ENCODE measurements around the gene MARK1. TPM values are rescaled to one million over a fixed set of nuclear protein-coding genes. Genes with fewer than 3 reads are reported as not detected.
"Not testable (repeated sequence)": the region's sequence is repeated elsewhere in the genome, so short reads cannot be mapped to it uniquely, and the experiment has no call there.

Gene MARK1
- polyA plus RNA-seq, 3 donors, result 0.67 to 8.2 (median 3.8) TPM

DNA sequence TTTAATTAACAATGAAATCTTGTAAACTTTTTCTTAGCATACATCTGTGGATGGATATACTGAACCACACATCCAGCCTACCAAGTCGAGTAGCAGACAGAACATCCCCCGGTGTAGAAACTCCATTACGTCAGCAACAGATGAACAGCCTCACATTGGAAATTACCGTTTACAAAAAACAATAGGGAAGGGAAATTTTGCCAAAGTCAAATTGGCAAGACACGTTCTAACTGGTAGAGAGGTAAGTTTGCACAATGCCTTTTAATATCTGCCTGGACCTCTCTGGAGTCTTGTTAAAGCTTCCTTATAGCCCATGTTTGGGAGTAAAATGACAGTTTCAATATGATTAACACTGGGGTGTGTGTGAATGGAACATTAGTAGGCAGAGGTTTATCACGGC lies 51.4 kb downstream of the MARK1 start:
- 77 to 82% (median 81%) methylated on average over 6 of the region's 6 CpGs for WGBS, 3 donors
- no peak overlapping the region for H3K27ac ChIP-seq (ENCODE audit: low read depth, low read length)

DNA sequence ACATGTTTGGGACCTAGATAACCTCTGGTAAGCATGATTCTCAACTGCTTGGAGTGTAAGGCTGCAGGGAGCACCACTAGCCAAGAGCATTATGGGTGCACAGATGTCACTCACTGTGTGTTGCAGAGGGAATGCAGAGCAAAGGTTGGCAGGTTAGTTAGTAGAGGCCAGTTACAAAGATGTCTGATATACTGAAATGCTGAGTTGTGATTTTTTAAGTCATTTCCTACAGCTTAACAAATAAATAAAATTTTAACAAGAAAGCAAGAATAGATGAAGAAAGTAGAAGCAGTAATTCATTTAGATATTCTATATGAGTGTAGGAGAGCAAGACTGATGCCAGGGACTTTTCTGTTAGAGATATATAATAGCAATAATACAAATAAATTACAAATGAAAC lies 64.8 kb downstream of the MARK1 start:
- no peak overlapping the region for H3K27ac ChIP-seq (ENCODE audit: low read depth, low read length)

DNA sequence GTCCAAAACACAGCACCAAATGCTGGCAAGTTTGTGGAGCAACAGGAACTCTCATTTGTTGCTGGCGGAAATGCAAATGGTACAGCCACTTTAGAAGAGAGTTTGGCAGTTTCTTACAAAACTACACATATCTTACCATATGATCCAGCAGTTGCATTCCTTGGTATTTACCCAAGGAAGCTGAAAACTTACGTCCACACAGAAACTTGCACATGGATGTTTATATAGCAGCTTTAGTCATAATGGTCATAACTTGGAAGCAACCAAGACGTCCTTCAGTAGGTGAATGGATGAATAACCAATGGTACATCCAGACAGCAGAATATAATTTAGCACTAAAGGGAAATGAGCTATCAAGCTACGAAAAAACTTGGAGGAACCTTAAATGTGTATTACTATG lies 66.4 kb downstream of the MARK1 start:
- no peak overlapping the region for H3K27ac ChIP-seq (ENCODE audit: low read depth, low read length)
- WGBS, 3 donors, result 77 to 90% (median 90%) methylated on average over 4 of the region's 4 CpGs

DNA sequence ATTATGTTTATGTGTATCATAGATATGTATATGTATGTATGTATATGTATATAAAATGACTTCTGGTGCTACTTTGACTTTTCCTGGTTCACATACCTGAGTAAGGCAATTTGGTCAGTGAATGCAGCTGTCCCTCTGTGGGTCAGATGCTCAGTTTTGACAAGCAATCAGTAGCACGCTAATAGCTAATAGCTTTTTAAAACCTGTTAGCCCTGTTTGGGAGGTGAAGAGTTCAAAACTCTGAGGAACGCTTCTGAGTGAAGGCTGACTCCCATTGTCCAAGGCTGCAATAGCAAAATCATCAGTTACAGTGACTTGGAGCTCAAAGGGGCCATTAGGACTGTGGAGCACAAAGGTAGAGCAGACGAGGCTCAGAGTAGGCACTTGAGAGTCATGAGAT lies 67.2 kb downstream of the MARK1 start:
- 46 to 83% (median 55%) methylated on average over 3 of the region's 3 CpGs for WGBS, 3 donors

DNA sequence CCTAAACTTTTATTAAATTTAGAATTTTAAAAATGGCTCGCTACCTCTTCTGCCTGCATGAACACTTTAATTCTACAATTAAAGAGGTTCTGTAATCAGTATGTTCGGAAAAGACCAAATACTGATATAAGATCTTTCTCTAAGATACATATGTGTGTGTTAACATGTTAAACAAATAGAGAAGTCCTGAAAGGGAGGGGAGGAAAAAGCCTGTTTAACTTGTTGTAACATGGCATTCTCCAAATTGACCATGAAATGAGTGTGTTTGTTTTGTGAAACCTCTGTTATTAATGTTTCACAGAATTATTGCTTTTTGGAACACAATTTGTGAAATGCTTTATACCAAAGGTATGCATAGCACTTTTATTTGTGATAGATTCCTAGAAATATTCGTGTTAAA lies 77.0 kb downstream of the MARK1 start:
- 60 to 89% (median 87%) methylated on average over 3 of the region's 3 CpGs for WGBS, 3 donors
- no peak overlapping the region for H3K27ac ChIP-seq (ENCODE audit: low read depth, low read length)

More for the DNA sequence above, 67.2 kb downstream of the MARK1 start:
- H3K27ac ChIP-seq (ENCODE audit: low read depth, low read length), result no peak overlapping the region

DNA sequence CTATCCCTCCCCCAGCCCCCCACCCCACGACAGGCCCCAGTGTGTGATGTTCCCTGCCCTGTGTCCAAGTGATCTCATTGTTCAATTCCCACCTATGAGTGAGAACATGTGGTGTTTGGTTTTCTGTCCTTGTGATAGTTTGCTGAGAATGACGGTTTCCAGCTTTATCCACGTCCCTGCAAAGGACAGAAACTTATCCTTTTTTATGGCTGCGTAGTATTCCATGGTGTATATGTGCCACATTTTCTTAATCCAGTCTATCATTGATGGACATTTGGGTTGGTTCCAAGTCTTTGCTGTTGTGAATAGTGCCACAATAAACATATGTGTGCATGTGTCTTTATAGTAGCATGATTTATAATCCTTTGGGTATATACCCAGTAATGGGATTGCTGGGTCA lies 77.7 kb downstream of the MARK1 start:
- 83 to 95% (median 88%) methylated on average over 4 of the region's 4 CpGs for WGBS, 3 donors
- H3K27ac ChIP-seq (ENCODE audit: low read depth, low read length), result not testable (repeated sequence)

DNA sequence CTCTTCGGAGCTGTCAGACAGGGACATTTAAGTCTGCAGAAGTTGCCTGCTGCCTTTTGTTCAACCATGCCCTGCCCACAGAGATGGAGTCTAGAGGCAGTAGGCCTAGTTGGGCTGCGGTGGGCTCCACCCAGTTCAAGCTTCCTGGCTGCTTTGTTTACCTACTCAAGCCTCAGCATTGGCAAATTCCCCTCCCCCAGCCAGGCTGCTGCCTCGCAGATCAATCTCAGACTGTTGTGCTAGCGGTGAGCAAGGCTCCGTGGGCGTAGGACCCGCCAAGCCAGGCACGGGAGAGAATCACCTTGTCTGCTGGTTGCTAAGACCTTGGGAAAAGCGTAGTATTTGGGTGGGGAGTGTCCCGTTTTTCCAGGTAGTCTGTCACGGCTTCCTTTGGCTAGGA lies 83.2 kb downstream of the MARK1 start:
- WGBS, 3 donors, result 81 to 94% (median 87%) methylated on average over 11 of the region's 11 CpGs
- H3K27ac ChIP-seq (ENCODE audit: low read depth, low read length), result not testable (repeated sequence)

DNA sequence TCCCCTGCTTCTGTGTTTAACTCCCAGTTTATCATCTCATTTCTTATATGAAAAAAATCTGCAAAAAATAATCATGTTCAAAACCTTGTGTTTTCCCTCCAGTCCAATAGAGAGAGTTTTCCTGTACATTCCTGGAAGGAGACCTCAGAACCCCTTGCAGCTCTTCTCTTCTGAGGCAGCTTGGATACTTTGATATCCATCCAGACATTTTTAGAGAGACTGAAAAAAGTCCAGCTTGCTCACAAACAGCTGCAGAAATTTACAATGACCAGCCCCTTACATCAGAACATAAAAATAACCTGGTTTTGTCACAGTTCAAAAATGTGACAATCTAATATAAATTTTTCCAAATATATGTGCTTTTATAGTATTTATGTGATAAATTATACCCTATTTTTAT lies 88.9 kb downstream of the MARK1 start:
- no peak overlapping the region for H3K27ac ChIP-seq (ENCODE audit: low read depth, low read length)

DNA sequence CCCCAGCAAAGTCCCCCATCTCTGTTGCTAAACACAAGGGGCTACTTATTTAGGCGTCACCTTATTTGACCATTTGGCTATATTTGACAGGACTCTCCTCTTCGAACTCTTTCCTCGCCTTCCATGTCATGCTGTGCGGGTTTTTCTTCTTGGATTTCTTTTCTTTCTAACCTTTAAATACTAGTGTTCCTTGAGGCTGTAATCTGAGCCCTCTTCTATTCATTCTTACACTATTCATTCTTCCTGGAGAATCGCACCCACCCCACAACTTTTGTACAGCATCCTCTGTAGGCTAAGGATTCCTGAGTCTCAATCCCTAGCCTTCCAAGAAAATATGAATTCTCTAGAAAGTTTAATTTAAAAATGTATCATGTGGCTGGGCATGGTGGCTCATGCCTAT lies 100.5 kb downstream of the MARK1 start:
- no peak overlapping the region for H3K27ac ChIP-seq (ENCODE audit: low read depth, low read length)
- 92 to 97% (median 95%) methylated on average over 5 of the region's 5 CpGs for WGBS, 3 donors

DNA sequence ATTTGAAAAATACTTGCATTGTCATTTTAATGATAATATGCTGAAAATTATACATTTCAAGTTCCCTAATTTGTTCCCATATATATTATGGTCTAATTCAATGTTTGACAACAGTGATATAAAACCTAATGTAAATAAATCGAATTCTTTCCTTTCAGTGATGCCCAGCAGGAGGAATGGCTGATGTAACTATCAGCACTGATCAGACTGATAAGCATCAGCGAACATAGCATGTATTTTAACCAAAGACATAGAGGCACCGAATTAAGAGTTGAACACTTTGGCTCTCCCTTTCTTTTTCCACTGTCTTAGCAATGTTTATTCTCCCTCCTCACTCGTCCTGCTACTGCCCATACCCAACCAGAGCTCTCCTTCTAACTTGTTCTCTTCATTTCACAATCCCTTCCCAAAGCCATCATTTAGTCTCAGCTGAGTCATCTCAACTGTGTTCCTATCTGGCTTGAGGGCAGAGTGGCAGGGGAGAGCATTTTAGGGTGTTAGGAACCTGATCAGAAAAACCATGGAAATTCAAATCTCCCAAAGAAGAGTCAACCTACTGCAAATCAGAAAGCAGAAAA lies 103.4 kb downstream of the MARK1 start:
- 68 to 88% (median 77%) methylated on average over 4 of the region's 4 CpGs for WGBS, 3 donors
- no peak overlapping the region for H3K27ac ChIP-seq (ENCODE audit: low read depth, low read length)

DNA sequence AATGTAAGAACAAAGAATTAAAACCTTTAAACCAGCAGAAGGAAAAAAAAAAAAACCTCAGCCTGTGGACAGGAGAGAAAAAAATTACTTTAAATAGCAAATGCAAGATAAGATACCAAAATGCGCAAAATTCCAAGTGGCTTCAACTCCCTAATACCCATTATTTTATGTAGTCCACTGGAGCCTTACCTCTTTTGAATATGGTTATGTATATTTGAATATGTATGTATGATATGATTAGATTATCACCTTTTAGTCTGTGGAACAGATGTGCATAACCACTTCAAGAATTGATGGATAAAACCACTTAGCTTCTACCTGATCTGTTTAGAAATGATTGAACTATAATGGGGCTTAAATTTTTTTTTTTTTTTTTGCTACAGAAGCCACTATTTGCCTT lies 109.8 kb downstream of the MARK1 start:
- no peak overlapping the region for H3K27ac ChIP-seq (ENCODE audit: low read depth, low read length)
- WGBS, 3 donors, result 86 to 98% (median 93%) methylated on average over 1 of the region's 1 CpG

DNA sequence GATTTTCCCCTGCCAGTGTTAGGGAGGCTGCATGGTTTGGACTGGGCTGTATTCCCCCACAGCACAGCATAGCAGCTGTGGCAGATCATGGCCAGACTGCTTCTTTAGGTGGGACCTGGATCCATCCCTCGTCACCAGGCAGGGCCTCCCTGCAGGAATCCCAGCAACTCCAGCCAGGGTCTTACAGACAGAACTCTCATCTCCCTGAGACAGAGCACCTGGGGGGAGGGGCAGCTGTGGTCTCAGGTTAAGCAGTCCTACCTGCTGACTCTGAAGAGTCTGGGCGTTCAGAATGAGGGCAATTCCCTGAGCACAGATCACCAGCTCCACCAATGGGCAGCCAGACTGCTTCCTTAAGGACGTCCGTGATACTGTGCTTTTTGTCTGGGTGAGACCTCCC lies 114.3 kb downstream of the MARK1 start:
- H3K27ac ChIP-seq (ENCODE audit: low read depth, low read length), result no peak overlapping the region
- WGBS, 3 donors, result 76 to 85% (median 85%) methylated on average over 4 of the region's 4 CpGs

DNA sequence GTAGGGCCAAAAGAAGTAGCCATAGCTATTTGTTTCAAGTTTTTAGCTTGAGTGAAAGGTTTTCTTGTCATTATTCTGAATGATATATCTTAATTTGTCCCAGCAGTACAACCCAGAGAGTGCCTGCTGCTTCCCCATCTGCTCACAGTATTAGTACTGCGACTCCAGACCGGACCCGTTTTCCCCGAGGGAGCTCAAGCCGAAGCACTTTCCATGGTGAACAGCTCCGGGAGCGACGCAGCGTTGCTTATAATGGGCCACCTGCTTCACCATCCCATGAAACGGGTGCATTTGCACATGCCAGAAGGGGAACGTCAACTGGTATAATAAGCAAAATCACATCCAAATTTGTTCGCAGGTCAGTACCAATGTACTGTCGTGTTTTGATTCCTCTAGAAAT lies 125.1 kb downstream of the MARK1 start:
- H3K27ac ChIP-seq (ENCODE audit: low read depth, low read length), result no peak overlapping the region
- 90 to 95% (median 93%) methylated on average over 13 of the region's 13 CpGs for WGBS, 3 donors

DNA sequence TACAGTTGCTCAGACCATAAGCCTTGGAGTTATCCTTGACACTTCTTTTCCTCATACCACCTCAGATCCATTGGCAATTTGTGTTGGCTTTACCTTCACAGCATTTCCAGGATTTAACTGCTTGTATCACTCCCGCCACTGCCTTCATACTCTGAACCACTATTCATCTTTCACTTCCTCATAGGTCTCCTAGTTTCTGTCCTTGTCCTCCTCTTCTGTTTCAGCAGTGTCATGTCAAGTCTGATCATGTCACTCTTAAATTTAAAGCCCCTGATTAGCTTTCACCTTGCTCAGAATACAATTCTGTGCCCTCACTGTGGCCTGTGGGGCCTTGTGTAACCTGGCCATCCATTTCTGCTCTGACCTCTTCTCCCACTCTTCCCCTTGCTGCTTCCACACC lies 127.6 kb downstream of the MARK1 start:
- no peak overlapping the region for H3K27ac ChIP-seq (ENCODE audit: low read depth, low read length)
- WGBS, 3 donors, result 71 to 92% (median 83%) methylated on average over 1 of the region's 1 CpG

DNA sequence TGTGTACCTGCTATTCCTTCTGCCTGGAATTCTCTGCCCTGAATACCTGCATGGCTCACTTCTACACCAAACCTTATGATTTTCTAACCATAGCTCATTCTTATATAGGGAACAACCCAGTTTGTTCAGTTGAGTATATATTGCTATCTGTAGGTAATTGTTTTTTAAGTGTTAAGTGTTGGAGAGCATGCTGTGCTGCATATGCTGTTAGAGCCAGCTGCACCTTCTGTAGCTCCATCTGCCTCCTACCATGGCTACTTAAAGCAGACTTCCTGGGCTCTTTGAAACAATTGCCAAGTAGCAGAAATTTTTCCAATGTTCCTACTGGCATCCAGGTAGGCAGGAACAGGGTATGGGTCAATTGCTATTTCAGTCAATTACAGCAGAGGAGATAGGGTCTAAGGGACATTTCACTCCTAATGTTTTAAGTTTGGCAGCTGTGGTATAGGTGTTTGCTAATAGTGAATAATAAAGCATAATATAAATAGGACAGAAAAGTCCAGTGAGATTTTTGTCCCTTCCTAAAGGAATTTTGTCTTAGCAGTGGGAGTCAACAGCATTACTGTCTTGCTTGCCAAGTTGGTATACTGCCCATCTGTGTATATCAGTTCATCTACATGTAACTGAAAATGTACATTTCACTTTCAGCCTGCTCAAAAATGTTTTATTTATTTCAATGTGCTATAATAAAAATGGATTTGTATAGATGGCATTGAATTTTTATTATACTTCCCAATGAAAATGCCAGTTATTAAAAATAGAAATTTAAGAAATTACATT lies 128.2 kb downstream of the MARK1 start:
- no peak overlapping the region for H3K27ac ChIP-seq (ENCODE audit: low read depth, low read length)

DNA sequence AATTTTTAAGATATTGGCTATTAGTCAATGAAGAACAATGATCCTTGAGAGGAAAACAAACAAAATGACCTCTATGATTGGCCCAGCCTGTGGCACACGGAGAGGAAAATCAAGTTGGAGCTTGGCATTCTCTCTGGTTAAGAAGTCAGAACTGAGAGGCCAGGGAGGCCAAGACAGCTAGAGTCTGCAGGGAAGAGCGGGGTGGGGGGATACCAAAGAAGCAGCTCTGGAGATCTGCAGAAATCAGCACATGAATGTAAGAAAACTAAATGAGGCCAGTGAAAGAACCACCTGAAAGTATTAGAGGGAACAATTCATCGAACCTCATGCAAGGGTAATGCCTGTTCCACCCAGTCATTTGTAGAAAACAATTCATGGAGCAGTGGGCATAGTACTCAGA lies 138.4 kb downstream of the MARK1 start:
- H3K27ac ChIP-seq (ENCODE audit: low read depth, low read length), result no peak overlapping the region
- WGBS, 3 donors, result 85 to 87% (median 86%) methylated on average over 3 of the region's 3 CpGs

DNA sequence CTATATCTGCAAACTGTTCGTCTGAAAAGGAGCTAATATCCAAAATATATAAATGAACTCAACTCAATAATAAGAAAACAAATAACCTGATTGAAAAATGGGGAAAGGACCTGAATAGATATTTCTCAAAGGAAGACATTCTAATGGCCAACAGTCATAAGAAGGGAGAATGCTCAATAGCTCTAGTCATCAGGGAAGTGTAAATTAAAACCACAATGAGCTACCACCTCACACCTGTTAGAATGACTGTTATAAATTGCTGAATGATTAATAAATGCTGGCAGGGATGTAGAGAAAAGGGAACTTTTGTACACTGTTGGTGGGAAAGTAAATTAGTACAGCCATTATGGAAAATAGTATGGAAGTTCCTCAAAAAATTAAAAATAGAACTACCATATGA lies 141.1 kb downstream of the MARK1 start:
- no peak overlapping the region for H3K27ac ChIP-seq (ENCODE audit: low read depth, low read length)
- 75 to 88% (median 77%) methylated on average over 1 of the region's 1 CpG for WGBS, 3 donors

DNA sequence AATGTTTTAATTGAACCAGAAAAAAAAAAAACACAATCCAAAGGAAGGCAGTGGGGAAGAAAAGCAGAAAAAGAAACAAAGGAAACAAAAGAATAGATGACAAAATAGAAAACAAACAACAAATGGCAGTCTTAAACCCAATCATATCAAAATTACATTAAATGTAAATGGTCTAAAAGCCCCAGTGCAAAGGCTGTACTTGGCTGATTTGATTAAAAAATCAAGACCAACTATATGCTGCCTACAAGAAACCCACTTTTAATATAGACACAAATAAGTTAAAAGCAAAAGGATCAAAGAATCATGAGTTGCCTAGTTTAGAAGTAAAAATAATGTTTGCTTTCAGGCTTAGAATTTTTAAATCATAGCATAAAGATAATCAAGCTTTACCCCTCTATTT lies 142.4 kb downstream of the MARK1 start:
- no peak overlapping the region for H3K27ac ChIP-seq (ENCODE audit: low read depth, low read length)

DNA sequence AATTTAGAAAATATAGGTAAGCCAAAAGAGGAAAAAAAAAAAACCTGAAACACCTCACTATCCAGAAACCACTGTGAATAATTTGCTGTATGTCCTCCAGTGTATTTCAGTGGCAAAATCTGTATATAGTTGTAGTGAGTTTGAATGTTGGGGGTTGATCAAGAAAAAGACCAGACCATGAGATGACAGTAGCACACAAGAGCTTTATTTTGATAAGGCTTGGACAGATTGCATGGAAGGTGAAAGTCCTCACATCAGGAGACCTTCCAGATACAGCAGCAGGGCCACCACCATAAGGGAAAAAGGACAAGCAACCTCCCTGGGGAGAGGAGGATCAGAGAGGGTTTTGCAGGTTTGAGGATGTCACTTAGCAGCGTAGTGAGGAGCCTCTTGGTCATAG lies 146.0 kb downstream of the MARK1 start:
- no peak overlapping the region for H3K27ac ChIP-seq (ENCODE audit: low read depth, low read length)
- 76 to 93% (median 88%) methylated on average over 1 of the region's 1 CpG for WGBS, 3 donors

DNA sequence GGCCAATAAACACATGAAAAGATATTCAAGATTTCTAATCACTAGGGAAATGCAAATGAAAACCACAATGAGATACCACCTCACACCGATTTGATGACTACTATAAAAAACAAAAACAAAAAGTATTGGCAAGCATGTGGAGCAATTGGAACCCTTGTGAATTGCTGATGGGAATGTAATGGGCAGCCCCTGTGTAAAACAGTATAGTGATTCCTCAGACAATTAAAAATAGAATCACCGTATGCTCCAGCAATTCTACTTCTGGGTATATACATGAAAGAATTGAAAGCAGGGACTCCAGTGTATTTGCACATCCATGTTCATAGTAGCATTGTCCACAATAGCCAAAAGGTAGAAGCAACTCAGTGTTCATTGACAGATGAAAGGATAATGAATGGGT lies 149.3 kb downstream of the MARK1 start:
- WGBS, 3 donors, result 73 to 83% (median 78%) methylated on average over 2 of the region's 2 CpGs
- no peak overlapping the region for H3K27ac ChIP-seq (ENCODE audit: low read depth, low read length)

Data from adipose tissue (tissue), 3 donors.